ENCODE data around the gene COX8C.

DNA sequence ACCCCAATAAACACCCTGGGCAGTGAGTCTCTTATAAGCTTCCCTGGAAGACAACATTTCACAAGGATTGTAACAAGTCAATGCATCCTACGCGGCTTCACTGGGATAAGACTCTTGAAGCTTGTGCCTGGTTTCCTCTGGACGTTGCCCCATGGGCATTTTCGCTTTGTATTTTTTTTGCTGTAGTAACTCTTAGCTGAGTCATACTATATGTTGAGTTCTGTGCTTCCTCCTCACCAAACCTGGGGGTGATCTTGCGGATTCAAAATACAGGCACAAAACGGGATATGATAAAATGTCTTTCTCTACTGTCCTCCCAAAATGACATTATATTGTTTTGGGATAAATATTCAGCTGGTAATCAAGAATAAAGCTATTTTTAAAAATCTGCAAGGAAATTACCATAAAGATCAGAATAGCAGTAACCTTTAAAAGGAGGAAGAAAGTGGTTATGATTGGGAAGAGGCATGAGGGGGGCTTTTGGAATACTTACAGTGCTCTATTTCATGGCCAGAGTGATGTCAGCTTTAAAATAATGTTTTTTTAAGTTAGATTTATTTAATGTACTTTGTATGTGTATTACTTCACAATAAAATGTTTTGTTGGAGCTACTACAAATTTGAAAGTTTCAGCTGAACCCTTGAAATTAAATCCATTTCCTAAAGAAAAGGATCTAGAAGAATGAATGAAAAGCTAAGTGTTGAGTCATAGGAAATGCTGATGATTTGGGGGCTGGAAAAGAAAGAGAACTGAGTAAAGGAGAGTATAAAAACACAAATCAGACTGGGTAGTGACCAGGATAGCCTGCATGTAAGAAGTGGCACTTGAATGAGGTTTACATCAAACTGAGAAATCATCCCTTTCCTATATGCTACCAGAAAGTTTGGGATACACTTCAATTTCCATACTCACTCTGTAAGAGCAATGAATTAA is 28.8 kb upstream of the COX8C start:
- TF ChIP-seq, protein P1, sequence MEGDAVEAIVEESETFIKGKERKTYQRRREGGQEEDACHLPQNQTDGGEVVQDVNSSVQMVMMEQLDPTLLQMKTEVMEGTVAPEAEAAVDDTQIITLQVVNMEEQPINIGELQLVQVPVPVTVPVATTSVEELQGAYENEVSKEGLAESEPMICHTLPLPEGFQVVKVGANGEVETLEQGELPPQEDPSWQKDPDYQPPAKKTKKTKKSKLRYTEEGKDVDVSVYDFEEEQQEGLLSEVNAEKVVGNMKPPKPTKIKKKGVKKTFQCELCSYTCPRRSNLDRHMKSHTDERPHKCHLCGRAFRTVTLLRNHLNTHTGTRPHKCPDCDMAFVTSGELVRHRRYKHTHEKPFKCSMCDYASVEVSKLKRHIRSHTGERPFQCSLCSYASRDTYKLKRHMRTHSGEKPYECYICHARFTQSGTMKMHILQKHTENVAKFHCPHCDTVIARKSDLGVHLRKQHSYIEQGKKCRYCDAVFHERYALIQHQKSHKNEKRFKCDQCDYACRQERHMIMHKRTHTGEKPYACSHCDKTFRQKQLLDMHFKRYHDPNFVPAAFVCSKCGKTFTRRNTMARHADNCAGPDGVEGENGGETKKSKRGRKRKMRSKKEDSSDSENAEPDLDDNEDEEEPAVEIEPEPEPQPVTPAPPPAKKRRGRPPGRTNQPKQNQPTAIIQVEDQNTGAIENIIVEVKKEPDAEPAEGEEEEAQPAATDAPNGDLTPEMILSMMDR (IDR thresholded peaks at IDR 0.05), result no peak
- TF ChIP-seq EP300 (IDR thresholded peaks at IDR 0.05) (no peak), POLR2A (IDR thresholded peaks at IDR 0.05) (no peak), POLR2AphosphoS5 (IDR thresholded peaks at IDR 0.05) (no peak)

Data from upper lobe of left lung (tissue), 4 donors.